Measurements from ENCODE around the gene GCLM.
"Not testable (repeated sequence)": the region's sequence is repeated elsewhere in the genome, so short reads cannot be mapped to it uniquely, and the experiment has no call there.

Gene GCLM, protein sequence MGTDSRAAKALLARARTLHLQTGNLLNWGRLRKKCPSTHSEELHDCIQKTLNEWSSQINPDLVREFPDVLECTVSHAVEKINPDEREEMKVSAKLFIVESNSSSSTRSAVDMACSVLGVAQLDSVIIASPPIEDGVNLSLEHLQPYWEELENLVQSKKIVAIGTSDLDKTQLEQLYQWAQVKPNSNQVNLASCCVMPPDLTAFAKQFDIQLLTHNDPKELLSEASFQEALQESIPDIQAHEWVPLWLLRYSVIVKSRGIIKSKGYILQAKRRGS

DNA sequence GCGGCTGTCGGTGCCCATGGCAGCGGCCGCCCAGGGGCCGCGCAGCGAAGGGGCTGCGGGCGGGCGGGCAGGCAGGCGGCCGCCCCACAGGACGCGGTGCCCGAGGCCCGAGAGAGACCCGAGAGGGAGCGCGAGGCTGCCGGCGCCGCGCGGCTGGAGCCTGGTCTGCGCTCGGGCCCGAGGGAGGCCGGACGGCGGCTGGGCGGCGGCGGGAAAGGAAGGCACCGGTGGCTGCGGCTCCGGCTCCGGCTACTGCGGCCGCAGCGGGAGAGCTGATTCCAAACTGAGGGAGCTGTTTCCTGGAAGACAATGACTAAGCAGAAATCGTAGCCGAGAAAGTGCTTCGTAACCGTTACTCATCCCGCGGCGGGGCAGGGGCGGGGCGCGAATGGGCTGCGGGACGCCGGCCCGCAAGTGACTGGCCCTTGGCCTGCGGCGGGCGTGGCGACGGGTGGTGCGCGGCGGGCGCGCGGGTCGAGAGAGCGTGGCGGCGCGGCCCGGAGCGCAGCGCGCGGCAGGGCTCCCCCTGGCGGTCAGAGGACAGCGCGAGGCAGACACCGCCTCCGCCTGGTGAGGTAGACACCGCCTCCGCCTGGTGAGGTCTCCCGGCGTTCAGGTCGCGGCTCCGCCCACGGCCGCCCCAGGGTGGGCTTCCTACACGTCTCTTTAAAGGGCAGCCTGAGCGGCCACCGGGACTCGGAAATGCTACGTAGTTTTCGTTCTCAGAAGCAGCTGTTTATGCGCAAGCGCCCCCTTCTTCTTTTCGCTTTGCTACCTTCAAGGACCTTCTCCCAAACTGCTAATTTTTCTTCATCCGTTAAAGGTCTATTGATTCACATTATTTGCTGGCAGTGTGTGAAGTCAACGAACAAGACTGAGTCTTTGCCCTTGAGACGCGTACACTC is at the start of gene GCLM:
GCLM (minus strand) TSS at position 285 of the 905 bp plus-strand sequence; CDS start at position 18, 267 bp downstream.
- peak; percentile 50 to 74 for DNase-seq

DNA sequence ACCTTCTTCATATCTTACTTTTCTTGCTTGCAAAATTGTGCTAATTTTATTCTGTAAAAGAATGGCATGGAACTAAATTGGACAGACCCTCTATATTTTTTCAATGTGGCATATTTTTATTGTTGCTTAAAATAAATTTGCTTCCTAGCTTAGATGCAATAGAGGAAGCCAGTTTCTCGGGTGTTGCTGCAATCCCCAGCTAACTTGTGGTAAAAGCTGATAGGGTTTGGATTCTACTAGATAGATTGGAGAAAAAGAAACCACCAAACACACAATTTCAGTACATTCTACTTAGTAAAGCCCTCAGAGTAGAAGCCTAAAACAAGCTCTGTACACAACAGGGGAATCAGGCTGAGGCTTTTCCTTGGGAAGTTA is 49.5 kb upstream of the GCLM start:
- no peak for DNase-seq

DNA sequence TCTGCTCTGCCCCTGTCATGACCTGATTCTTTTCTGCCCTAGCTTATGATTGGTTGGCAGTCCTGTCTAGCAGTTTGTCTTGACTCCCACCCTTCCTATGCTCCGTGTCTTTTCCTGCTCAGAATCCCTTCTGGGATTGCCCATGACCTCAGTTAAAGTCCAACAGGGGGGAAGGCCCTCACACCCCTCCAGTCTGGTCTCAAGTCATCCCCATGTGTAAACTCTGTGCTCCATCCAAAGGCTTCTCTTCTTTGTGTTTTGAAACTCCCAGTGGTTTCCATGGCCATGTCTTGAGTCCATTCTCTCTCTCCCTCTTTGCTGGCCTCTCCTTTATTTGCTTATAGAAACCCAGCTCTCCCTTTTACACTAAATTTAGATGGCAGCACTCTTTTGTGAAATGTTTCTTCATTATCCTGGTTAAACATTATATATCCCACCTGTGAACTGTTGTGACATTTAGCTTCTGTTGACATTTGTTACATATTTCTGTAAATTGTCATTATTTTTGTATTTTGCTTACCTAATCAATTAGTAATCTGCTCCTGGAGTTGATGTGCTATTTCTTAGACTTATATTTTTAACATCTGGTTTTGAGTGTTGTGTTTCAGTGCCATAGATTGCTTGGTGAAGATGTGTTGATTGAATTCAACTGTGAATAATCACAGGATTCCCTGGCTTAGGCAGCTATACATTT is 48.9 kb upstream of the GCLM start:
- DNase-seq: no peak

DNA sequence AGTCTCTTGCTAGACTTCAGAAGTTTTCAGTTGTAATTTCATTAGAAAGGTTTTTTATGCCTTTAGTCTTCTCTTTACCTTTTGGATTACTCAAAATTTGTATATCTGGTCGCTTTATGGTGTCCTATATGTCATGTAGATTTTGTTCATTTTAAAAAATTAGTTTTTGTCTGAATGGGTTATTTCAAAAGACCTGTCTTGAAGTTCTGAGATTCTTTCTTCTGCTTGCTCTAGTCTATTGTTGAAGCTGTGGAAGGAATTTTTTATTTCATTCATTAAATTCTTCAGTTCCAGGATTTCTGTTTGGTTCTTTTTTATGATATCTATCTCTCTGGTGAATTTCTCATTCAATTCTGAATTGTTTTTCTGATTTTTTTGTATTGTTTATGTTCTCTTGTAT is 46.5 kb upstream of the GCLM start:
- no peak for DNase-seq

DNA sequence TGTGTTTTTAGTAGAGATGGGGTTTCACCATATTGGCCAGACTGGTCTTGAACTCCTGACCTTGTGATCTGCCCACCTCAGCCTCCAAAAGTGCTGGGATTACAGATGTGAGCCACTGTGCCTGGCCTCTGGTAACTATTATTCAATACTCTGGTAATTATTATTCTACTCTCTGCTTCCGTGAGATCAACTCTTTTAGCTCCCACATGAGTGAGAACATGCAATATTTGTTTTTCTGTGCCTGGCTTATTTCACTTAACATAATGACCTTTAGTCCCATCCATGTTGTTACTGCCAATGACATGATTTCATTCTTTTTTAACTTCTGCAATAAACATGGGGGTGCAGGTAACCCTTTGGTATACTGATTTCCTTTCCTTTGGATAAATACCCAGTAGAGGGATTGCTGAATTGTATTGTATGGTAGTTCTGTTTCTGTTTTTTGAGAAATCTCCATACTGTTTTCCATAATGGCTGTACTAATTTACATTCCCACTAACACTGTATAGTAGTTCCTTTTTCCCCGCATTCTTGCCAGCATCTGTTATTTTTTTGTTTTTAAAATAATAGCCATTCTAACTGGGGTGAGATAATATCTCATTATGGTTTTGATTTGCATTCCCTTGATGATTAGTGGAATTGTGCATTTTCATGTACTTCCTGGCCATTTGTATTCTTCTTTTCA is 37.9 kb upstream of the GCLM start:
- not testable (repeated sequence) for DNase-seq

DNA sequence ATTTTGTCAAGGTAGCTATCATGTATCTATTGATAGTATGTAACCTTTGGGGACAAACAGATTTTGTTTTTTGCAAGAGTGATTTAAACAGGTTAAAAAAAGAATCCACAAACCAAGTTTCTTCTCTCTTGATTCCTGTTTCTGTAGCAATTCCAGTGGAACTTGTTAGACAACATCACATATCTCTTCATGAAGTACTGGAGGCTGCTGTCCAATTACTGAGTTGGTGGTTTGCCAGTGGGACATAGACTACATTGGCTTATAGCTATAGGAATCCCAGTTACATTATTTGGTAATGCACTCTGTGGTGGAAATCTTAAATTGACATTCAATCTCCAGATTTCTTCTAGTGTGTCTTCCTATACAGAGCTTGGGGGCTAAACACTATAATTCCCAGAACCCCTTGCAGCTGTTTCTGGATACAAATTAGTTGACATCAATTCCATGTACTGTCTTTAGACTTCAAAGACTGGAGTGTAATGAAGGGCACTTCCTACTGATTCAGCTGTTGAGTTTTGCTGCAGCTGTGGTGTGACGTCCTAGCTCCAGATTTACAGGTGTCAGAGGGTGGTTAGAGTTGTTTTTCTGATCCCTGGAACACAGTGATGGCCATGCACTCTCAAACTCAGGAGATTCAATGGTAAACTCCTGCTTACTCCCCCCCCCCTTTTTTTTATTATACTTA is 29.4 kb upstream of the GCLM start:
- DNase-seq: no peak

DNA sequence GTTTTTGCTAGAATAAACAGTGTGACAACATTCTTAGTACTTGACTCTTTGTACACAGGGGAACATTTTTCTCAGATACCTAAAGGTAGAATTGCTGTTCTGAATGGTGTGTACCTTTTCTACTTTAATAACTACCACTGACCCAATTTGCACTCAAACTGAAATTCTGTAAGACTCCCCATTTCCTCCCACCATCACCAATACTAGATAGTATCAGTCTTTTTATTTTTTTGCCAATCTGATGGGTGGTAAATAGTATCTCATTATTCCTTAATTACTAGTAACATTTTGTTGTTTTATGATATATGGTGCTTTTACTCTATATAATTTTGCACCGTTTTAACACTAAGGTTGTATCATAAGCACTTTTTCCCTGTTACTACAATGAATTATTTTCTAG is 28.8 kb upstream of the GCLM start:
- DNase-seq: no peak

DNA sequence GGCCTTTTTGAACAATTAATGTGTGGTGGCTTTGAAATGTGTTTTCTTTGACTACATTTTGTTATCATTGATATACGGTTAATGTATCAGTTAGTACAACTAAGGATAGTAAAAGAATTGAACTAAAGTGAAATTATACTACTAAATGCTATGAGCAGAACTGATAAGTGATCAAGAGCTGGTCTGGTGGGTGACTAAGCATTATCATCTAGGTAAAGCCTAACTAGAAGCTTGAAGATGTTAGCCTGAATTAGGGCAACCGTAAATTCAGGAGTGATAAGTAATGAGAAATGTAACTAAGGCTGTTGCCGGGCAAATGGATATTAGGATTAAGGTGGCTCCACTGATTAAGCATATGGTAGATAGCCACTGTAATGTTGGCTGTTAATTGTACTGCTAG is 16.0 kb upstream of the GCLM start:
- DNase-seq: no peak

DNA sequence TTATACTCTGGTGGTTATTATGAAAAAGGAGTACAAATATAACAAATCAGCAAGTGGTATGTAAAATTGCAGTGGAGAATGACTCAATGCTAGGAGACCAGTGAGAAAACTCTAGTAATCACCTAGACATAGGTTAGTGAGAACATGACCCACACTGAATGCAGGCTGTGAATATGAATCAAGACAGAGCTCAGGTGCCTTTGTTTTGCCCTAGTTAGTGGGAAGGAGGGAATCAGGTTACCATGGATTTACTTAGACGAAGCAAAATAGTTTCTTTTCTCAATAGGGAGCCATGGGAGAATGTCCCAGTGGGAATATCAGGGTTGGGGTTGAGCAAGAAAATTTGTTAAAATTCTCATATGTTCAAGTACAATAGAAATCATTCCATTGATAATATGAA is 10.6 kb upstream of the GCLM start:
- DNase-seq: no peak

DNA sequence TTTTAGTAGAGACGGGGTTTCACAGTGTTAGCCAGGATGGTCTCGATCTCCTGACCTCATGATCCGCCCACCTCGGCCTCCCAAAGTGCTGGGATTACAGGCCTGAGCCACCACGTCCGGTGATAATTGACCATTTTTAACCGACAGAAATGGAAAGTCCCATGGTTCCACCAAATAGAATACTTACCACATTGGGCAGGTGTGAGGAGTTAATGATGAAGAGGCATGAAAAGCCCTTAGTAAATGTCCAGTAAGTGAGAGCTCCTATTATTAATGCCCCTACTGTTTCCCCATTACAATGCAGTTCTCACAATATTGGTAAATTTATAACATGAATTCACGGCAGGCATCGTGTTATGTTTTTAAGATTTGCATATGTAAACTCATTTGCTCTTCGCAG is 8.1 kb upstream of the GCLM start:
- no peak for DNase-seq

DNA sequence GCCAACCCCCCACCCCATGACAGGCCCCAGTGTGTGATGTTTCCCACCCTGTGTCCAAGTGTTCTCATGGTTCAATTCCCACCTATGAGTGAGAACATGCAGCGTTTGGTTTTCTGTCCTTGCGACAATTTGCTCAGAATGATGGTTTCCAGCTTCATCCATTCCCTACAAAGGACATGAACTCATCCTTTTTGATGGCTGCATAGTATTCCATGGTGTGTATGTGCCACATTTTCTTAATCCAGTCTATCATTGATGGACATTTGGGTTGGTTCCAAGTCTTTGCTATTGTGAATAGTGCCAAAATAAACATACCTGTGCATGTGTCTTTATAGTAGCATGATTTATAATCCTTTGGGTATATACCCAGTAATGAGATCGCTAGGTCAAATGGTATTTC is 1.6 kb upstream of the GCLM start:
- not testable (repeated sequence) for DNase-seq

DNA sequence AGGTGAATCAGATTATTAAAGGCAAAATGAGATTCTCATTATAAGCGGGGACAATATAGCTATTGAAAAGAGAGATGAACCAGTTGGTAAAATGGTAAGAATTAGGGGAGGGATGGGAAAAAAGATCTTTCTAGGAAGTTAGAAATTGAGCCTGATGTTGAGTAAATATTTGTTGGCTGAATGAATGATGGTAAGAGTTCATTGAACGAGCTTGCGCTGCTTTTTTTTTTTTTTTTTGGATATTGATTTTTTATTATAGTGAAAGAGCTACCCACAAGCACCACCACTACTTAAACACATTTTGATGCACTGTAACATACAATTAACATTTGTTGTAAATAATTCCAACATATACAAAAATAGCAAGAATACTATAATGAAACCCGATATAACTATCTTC is 1.1 kb upstream of the GCLM start:
- DNase-seq: no peak

DNA sequence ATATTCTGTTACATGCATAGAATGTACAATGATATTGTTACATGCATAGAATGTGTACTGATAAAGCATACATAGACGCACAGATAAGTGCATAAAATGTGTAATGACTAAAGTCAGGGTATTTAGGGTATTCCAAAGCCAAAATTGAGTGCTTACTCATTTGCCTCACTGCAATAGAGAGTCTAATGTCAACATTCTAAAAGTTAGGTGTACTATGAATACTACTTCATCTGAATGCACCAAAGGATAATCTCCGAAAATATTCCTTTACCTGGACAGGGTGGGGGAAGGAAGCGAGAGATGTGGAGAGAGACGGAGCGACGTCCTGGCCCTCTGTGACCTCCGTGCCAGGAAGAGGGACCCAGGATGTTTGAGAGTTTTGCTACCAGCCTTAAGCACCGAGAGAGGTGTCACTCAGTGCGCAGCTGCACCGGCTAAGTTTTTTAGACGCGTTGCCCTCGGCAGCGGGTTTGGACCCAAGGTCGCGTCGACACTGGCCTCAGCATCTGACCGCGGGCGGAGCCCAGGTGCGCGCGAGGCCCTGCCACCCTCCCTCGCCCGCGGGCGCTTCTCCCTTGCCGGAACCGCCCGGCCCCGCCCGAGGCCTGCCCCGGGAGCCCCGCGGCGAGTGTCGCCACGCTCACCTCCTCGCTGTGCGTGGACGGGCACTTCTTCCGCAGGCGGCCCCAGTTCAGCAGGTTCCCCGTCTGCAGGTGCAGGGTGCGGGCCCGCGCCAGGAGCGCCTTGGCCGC is 660 bp downstream of the GCLM start:
- no peak for DNase-seq

DNA sequence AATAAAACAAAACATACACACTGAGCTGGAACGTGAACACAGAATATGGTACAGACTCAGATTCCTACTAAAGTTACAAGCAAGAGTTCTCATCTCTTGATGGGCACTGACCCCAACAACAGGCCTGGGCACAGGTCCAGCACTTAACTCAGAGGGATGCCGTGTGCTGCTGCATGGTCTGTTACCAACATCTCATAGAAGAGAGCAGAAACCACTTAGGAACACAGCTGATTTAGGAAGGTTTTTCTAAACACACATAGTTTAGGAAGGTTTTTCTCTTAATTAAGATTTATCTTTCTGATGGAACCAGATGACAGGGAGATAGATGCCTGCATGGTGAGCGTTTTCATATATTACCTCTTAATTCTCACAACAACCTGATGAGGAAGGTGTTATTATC is 1.5 kb downstream of the GCLM start:
- peak in 1 of 2 experiments; percentile 6 for DNase-seq

DNA sequence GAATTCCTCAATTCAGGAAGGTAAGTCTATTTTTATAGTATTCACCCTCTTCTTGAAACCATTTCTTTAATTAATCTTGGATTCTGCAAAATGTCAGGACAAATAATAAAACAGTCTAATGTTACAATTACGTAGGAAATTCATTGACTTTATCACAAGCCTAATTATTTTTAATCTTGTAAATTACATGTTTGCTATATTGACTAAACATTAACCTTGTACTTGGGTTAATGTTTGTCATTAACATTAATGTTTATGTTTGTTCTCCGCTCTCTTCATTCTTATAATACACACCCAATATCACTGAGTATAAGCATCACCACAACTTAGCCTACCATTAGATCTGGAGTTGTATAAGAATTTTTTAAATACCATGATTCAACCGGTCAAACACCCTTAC is 2.8 kb downstream of the GCLM start:
- no peak for DNase-seq

DNA sequence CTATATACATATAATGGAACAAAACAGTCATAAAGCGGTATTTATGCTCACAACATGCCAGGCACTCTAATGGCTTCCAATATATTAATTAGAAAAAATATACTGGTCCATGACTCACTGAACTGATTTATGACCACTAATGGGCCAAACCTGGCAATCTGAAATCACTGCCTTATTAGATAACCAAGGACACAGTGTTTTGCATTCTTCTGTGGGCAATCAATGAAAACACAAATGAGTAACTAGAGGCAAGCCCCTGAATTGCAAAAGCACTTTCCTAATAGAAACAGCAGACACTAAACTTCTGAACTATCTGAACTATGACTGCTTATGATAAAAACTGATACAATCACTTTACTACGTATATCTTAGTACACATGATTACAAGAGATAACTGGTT is 3.5 kb downstream of the GCLM start:
- no peak for DNase-seq

DNA sequence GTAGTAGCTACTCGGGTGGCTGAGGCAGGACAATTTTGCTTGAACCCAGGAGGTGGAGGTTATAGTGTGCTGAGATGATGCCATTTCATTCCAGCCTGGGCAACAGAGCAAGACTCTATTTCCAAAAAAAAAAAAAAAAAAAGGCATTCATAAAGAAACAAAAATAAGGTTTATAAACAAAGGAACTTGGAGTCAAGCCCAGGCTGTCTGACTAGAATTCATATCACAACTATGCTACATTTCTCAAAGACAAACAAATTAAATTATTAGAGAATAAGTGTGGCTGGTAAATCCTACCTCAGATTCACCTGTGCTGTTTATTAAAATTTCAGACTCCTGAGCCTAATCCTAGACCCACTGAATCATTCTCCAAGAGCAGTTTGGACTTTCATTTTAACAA is 4.2 kb downstream of the GCLM start:
- DNase-seq: no peak

DNA sequence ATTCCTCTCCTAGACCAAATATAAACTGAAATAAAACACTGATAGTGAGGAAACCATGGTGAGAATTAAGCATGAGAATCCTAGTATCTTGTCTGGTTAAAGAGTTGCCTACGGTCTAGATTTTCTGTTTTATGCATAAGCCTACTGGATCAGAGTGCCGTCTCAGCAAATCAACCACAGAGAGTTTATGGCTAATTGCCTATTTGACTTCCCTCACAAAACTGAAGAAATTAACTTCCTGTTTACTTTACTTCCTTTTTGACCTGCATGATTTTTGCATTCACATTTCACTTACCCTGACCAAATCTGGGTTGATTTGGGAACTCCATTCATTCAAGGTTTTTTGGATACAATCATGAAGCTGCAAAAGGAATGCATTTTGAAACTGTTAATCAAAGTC is 5.0 kb downstream of the GCLM start:
- DNase-seq: no peak

DNA sequence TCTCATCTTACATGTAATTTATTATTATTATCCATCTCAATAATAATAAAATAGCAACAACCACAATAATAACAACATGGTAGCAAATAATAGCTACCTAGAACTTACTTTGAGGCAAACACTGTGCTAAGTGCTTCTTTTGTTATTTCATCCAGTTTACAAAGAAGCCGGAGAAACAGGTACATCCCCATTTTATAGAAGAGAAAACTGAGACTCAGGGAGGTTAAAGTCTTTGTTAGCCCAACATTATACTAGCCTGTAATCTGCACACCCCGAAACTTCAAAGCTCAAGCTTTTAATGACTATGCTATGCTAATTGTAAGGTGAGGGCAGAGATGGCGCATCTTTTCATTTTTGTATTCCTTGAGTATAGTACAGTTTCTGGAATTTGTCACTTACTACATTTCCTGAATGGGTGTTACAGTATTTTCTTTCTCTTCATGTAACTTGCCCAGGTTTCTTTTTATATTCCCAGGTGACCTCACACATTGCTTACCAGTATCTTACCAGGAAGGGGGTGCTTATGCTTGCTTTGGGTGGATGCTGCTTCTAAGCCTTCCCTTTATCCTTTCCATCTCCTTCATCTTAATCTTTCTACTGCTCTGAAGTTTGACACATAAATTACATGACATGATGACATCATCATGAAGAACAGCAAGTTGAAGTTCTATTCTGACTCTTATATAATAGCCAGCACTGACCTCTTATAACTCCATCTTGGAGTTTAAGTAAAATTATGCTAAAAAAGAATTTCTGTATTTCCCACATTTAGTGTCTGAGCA is 8.3 kb downstream of the GCLM start:
- no peak for DNase-seq

DNA sequence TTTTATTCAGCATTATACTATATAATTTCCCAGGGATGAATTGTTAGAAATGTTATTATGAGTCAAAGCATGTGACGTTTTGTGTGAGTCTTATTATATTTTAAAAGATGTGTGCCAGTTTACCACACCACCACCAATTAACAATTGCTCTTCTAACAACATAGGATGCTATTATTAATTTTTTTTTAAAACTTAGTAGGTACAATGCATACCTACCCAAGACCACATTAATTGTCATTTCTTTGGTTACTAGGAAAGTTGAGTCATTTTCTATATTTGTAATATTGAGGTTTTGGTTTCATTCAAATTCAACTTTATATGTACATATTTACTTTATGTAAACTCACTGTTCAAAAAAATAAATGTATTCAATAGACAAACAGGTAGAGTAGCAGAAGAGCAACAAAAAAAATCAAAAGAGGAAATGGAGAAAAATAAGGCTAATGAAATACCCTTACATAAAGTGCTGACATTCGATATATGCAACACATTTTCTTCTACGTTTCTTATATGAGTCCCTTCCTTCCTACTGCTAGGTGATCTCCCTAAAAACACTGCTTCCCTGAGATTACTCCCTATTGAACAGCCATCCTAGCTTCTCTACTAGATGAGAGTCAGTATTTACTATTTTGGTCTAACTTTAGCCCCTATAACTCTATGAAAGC is 9.6 kb downstream of the GCLM start:
- no peak for DNase-seq

Data from NCI-H187 (cell line).